ENCODE measurements around the gene ATP11B.

ATP11B gene

GRCh38 chr3:182792901-182793662, at the start of gene ATP11B:
ATP11B (plus strand) TSS chr3:182793504; CDS start chr3:182793760, 256 bp downstream.
- DNase-seq: peak; percentile 80 to 91

- no peak for DNase-seq
Observed at GRCh38 chr3:182746959-182747358, 46.3 kb upstream of the ATP11B start.

DNA sequence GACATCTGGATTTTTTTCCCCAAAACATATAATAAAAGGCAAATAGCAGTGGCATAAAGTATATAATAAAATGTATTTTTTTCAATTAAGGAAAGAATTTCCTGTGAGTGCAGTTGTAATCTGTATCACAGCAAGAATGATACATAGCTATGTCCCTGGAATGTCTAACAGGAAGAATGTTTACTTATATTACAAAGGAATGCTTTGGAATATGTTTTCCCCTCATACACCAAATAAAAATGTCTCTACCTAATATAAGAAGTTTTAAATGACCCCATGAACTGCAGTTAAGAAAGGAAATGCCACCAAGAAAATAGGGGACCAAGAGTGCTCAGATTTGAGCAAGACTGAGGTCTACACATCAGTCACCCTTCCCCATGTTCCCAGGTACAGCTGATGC, 38.0 kb upstream of the ATP11B start:
- DNase-seq: no peak

DNA sequence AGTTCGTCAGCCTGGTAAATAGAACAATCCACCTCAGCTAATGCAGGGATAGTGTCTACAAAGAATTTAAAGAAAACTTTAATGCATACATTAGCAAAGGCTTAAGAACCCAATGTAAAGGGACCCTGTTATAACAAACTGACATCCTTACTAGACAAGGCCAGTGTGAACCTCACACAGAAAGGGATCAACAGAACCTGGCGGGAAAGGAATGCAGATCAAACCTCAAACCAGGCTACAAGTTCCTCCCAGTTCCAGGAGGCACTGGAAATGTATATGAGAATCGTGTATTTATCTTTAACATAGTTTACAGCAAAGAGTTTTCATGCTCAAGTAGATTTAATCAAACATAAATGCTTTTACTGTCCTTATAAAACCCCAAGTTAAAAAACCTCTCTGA, 37.6 kb upstream of the ATP11B start:
- DNase-seq: no peak

DNA sequence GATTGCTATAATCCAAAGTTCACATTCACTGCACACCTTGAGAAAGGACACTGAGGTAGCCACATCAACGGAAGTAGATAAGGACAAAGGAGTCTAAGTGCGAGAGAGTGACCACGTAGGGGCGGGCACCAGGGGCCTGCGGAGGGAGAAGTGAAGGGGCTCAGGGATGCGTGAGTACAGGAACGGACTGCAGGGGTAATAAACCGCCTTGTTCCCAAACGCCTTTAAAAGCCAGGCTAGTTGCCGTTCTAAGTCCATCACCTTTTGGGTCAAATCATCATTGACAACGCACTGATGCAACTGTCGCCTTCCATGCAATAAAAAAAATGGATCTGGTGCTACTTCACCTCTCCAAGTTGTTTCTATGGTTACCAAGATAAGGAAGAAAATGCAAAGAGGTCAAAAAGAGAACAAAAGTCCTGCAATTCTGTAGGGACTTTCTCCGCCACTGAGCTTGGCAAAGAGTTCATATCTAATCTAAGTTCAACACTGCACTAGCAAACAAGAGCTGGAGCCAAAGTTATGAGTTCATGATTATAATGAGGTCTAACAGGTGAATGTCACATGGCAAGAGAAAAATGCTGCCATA, 32.6 kb upstream of the ATP11B start:
- DNase-seq: no peak

DNA sequence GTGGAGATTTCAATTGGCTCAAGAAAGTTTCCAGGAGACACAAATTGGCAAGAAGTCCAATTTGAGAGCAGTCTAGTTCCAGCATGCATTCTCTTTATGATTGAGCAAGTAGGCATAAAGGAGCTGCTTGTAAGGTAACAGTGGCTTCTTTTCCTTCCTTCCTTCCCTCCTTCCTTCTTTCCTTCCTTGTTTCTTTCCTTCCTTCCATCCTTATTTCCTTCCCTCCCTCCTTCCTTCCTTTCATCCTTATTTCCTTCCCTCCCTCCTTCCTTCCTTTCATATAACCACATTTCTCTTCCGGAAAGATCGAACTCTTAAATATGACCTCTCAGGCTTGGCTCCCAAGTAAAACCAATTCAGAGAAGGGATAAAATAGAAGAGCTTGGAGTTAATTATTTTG, 29.4 kb upstream of the ATP11B start:
- no peak for DNase-seq

DNA sequence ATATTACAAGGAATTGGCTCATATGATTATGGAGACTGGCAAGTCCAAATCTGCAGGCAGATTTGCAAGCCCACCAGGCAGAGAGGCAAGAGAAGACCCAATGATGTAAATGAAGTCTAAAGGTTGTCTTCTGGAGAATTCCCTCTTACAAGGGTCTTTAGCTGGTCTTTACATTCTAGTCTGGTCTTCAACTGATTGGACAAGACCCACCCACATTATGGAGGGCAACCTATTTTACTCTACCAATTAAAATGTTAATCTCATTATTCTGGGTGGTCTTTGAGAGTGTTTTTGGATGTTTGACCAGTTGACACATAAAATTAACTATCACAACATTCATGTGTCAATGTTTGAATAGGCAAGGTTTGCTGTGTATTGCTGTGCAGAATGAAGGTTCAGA, 28.0 kb upstream of the ATP11B start:
- no peak for DNase-seq

GRCh38 chr3:182766099-182766498, 27.2 kb upstream of the ATP11B start:
- DNase-seq: no peak

DNA sequence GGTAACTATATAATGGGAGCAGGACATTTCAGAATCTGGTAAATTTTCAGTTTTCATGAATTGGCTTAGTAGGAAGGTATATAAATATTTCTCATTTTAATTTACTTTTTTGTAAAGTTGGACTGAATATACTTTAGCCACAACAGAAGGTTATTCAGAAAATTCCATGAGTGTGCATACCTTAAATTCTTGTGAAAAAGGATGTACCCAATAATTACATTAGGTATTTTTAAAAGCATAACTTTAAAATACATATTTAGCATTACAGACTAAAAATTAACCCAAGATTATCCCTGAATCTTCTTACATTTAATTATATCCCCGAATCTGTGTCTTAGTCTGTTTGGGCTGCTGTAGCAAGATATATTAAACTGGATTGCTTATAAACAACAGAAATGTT, 24.9 kb upstream of the ATP11B start:
- no peak for DNase-seq

DNA sequence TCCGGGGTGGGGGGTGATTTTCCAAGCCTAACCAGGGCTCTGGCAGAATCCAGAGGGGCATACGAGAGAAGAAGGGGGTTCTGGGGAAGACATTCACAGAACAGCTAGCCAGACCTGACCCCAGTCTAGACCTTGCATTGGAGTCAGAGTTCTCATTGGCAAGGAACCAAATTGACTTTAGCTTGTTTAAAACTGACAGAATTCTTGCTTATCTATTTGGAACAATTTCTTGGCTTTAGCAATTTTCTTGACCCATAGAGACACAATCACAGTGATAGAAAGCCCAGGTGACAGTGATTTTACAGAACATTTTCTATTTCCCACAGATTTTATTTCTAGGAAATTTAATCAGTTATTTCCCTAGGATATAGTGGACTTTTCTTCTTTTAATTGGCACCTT, 23.6 kb upstream of the ATP11B start:
- DNase-seq: no peak

DNA sequence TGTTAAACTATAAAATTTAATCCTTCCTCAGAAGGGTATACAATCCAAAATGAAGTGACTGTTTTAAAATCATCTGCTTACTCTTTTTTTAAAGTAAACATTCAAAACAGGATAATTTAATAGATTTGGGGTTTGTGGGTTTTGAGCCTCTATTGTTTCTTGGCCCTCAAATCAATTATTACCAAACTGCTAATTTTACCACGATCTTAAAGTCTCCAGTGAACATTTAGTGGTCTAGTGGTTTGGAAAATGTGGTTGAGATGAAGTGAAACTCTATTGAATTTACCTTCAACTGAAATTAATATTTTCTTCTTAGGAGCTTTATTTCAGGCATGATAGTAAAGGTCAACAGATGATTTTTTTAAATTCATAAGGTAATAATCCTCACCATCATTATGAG, 11.2 kb upstream of the ATP11B start:
- DNase-seq: no peak

DNA sequence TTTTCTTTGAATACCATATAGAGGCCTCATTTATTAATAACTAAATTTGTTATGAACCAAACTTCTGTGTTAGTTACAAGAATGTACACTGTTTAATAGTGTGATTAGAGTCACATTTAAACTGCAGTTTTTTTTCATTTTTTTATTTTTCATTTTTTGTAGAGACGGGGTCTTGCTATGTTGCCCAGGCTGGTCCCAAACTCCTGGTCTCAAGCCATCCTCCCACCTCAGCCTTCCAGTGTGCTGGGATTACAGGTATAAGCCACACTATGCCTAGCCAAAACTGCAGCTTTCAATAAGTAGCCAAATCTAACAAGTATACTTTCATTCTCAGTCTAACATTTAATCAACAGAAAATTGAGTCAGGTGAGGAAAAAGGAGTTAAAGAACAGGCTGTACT, 10.2 kb upstream of the ATP11B start:
- no peak for DNase-seq

- no peak for DNase-seq
Observed at GRCh38 chr3:182784542-182784941, 8.8 kb upstream of the ATP11B start.

- no peak for DNase-seq
Observed at GRCh38 chr3:182785142-182785541, 8.2 kb upstream of the ATP11B start.

DNA sequence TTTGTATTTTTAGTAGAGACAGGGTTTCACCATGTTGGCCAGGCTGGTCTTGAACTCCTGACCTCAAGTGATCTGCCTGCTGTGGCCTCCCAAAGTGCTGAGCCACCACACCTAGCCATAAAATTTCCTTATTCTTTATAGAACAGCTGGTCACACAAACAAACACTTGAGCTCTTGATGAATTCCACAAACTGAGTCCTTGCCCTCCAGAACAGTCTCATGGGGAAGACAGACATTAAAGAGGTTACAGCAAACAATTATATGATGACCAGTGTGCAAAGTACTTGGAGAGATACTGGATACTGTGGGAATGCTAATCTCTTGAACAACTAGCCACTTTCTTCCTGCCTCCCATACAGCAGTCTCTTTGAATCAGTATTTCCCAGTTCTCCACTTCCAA, 7.5 kb upstream of the ATP11B start:
- DNase-seq: no peak

DNA sequence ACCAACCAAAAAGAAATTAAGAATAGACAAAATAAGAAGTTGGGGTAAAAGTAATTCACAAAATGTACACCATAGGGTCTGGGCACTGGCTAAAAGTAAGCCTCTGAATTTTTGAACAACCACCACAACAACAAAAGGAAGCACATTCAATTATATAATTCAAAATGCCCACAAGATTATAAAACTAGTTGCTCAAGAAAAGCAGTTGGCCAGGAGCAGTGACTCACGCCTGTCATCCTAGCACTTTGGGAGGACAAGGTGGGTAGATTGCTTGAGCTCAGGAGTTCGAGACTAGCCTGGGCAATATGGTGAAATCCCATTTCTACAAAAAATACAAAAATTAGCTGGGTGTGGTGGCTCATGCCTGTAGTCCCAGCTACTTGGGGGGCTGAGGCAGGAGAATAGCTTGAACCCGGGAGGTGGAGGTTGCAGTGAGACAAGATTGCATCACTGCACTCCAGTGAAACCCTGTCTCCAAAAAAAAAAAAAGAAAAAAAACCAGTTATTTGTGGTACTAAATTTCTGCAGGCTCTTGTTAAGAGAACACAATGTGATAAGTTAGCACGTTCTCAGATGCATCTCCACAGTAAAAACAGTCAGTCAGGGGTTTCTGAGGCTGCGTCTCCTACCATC, 6.6 kb upstream of the ATP11B start:
- DNase-seq: peak; percentile 22 to 37

GRCh38 chr3:182787302-182788036, 5.8 kb upstream of the ATP11B start:
- DNase-seq: peak in 1 of 2 experiments; percentile 23

DNA sequence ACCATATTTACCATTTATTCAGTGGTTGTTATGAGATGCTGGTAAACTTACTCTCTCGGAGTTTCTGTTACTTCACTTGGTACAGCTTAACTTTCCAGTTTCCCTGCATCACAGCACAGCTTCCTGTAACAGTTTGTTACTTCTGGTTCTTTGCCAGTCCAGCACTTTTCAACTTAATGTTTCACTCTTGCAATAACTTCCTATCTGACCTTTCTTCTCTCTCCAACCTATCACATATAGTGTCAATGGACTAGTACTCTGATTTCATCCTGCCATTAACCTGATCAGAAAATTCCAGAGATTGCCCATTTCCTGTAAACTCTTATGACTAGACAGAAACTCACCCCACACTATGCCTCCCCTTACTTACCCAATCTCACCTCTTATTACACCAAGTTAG, 3.9 kb upstream of the ATP11B start:
- DNase-seq: peak; percentile 82 to 85

DNA sequence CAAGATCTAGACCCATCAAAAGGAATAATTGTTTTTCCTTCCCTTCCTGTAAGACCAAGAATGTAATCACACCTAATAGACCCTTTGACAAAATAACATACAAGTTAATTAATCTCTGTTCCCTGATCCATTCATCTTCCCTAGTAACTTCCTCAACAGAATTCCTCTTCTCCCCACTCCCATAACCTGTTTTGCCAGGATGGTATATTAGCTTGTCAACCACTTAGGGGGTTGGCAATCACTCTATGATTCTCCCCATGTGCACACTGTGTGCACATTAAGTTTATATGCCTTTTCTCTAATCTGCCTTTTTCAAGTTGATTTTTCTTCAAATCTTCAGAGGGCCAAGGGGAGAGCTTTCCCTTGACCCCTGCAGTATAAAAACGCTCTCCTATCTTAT, 2.7 kb upstream of the ATP11B start:
- no peak for DNase-seq

- peak; percentile 45 to 56 for DNase-seq
Observed at GRCh38 chr3:182793663-182794454, 555 bp downstream of the ATP11B start.

DNA sequence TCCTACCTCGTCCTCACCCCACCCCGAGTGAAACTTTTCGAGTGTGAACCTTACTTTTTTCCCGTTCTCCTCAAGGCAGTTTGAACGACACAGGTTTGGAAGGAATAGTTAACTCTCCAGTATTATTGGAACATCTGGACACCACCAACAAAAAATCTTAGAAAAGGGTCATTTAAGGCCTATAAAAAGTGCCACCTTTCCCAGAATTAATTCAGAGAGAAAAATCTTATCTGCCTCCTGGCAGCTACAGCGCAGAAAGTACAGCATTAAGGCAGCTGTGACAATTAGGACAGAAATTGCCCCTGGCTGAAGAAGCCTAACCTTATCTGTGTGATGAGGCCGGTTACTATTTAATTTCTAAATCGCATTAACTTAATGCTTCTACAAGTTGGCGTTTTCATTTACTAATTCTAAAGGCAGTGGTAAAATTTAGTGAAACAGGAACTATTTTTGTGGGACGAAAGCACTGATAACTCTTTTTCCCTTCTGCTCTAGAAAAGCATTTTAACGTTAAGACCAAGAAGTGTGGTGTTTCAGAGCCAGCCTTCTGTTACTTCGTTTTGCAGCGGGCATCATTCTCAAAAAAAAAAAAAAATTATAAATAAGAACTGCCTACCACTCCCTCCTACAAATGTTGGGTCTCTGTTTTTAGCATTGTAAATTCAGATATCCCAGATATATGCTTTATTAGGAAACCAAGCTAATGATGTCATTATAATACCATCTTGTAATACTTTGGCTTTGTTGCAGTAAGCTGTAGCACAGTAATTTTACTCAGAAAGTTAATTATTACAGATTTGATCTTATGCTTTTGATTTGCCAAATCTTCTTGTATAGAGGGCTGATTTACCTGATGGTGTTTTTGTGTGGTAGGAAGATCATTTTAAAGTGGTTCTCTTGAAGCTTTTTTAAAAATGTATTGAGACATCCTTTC, 1.4 kb downstream of the ATP11B start:
- DNase-seq: peak in 1 of 2 experiments; percentile 34

- peak; percentile 72 to 80 for DNase-seq
Observed at GRCh38 chr3:182795389-182795782, 2.1 kb downstream of the ATP11B start.
